HG03354 (cell line): ENCODE results near the gene TAPT1.
"Not testable (repeated sequence)": the region's sequence is repeated elsewhere in the genome, so short reads cannot be mapped to it uniquely, and the experiment has no call there.

Source experiments
- ATAC-seq: cut with Tn5 transposase; IDR thresholded peaks from one replicate; pipeline ENCODE4 v1.9.1; 2021; ENCODE audit warnings: mild to moderate bottlenecking; ENCODE audit not compliant: unreplicated experiment, poor library complexity, severe bottlenecking

TAPT1 gene

GRCh38 chr4:16144913-16145312 is 81.4 kb downstream of the TAPT1 start:
- not testable (repeated sequence) for ATAC-seq

GRCh38 chr4:16142598-16143310 is 83.5 kb downstream of the TAPT1 start:
- no peak for ATAC-seq

GRCh38 chr4:16140879-16141249 is 85.4 kb downstream of the TAPT1 start:
- no peak for ATAC-seq

GRCh38 chr4:16140231-16140878 is 85.9 kb downstream of the TAPT1 start:
- no peak for ATAC-seq

- no peak for ATAC-seq
Observed at GRCh38 chr4:16139066-16139945, 87.0 kb downstream of the TAPT1 start.

- no peak for ATAC-seq
Observed at GRCh38 chr4:16136827-16137226, 89.4 kb downstream of the TAPT1 start.

GRCh38 chr4:16136311-16136710 is 90.0 kb downstream of the TAPT1 start:
- ATAC-seq, result no peak

GRCh38 chr4:16133406-16133805 is 92.9 kb downstream of the TAPT1 start:
- ATAC-seq, result no peak

GRCh38 chr4:16131293-16131692 is 95.0 kb downstream of the TAPT1 start:
- no peak for ATAC-seq

GRCh38 chr4:16129336-16129735 is 96.9 kb downstream of the TAPT1 start:
- no peak for ATAC-seq

- ATAC-seq, result no peak
Observed at GRCh38 chr4:16126714-16127113, 99.6 kb downstream of the TAPT1 start.

- no peak for ATAC-seq
Observed at GRCh38 chr4:16125571-16126445, 100.5 kb downstream of the TAPT1 start.

GRCh38 chr4:16124232-16124631 is 102.0 kb downstream of the TAPT1 start:
- ATAC-seq, result no peak

GRCh38 chr4:16123356-16124084 is 102.8 kb downstream of the TAPT1 start:
- ATAC-seq, result no peak

- ATAC-seq, result no peak
Observed at GRCh38 chr4:16122784-16123183, 103.5 kb downstream of the TAPT1 start.

GRCh38 chr4:16122308-16122711 is 104.0 kb downstream of the TAPT1 start:
- ATAC-seq, result no peak

- ATAC-seq, result no peak
Observed at GRCh38 chr4:16120720-16121119, 105.6 kb downstream of the TAPT1 start.

- no peak for ATAC-seq
Observed at GRCh38 chr4:16119981-16120380, 106.3 kb downstream of the TAPT1 start.

GRCh38 chr4:16118090-16118489 is 108.2 kb downstream of the TAPT1 start:
- no peak for ATAC-seq
